HepG2 (cell line): ENCODE measurements around the gene ATP2B2. TPM values are rescaled to one million over a fixed set of nuclear protein-coding genes. Genes with fewer than 3 reads are reported as not detected.

Source experiments
- ATAC-seq: fragments of 200-7000 bp; cut with Tn5 transposase; 3 replicates; pipeline ENCODE4 v1.9.1; 2020; ENCODE audit warnings: mild to moderate bottlenecking, moderate library complexity
- BruUV-seq: library from RNA; stranded (reverse); fragments of 400-500 nt; replicated peaks from 2 replicates; lab custom pipeline; 2021; lab: Mats Ljungman, UMichigan
- CTCF ChIA-PET: fragments of 300-600 bp; formaldehyde crosslinking; extraction: SDS; loops from one replicate; lab custom pipeline; 2021; ENCODE audit warnings: low total read pairs, inconsistent platforms, low intra/inter-chr PET ratio; lab: Yijun Ruan, JAX
- POLR2A ChIA-PET: fragments of 350-600 bp; sonication (Branson Sonifier 250); formaldehyde crosslinking; loops from one replicate; lab custom pipeline; 2020; ENCODE audit warnings: antibody characterized with exemption, inconsistent platforms; lab: Yijun Ruan, JAX
- DNase-seq: peaks from one replicate; pipeline ENCODE4 v3.0.0-alpha.2; 2015; ENCODE audit warnings: low spot score
- FAIRE-seq: peaks from 3 replicates; lab custom pipeline; 2011; peaks lifted over from hg19 to GRCh38; lab: Jason Lieb, UNC
- H2AFZ ChIP-seq: one replicate; pipeline ENCODE4 v1.6.1; 2011; ENCODE audit warnings: low read length, inconsistent platforms
- H3K27ac ChIP-seq: fragments of 300-600 bp; 3 replicates; pipeline ENCODE4 v1.8.0; 2011; ENCODE audit warnings: mixed run types, mild to moderate bottlenecking, mixed read lengths, low read length, inconsistent platforms; ENCODE audit not compliant: insufficient read depth; ENCODE audit errors: extremely low read length
- H3K27me3 ChIP-seq, 2 experiments: fragments of 200-600 bp in 1 of 2; 2 replicates in 1 of 2; 3 replicates in 1 of 2; pipeline versions ENCODE4 v1.6.0 to v1.8.0; 2011; ENCODE audit warnings: low read length in 2 of 2, mild to moderate bottlenecking in 2 of 2, moderate library complexity in 2 of 2, inconsistent platforms in 1 of 2; ENCODE audit not compliant: insufficient read depth in 2 of 2, control insufficient read depth in 1 of 2
- H3K36me3 ChIP-seq, 2 experiments: fragments of 200-600 bp in 1 of 2; replicated peaks in 1 of 2; 2 replicates in 1 of 2; 3 replicates in 1 of 2; pipeline versions ENCODE4 v1.5.1 to v1.8.0; 2011; ENCODE audit warnings: low read length in 2 of 2, inconsistent platforms in 1 of 2; ENCODE audit not compliant: insufficient read depth in 2 of 2, control insufficient read depth in 1 of 2
- H3K4me1 ChIP-seq: 2 replicates; pipeline ENCODE4 v1.5.1; 2012; ENCODE audit warnings: low read length, inconsistent platforms; ENCODE audit not compliant: insufficient read depth
- H3K4me2 ChIP-seq: 2 replicates; pipeline ENCODE4 v1.6.0; 2011; ENCODE audit warnings: low read depth, low read length, inconsistent platforms
- H3K4me3 ChIP-seq, 3 experiments: fragments of 200-600 bp in 1 of 3; sonication (generic), shearing (Covaris generic) in 1 of 3; replicated peaks in 1 of 3; 2 replicates each; pipeline ENCODE4 v1.5.1; 2011 to 2016; ENCODE audit warnings: low read length in 3 of 3, inconsistent platforms in 2 of 3, low read depth in 2 of 3, mild to moderate bottlenecking in 2 of 3, control low read depth in 1 of 3, mixed read lengths in 1 of 3; ENCODE audit not compliant: insufficient read depth in 1 of 3
- H3K79me2 ChIP-seq: one replicate; pipeline ENCODE4 v1.6.1; 2011; ENCODE audit warnings: low read length, inconsistent platforms; ENCODE audit not compliant: insufficient read depth
- H3K9ac ChIP-seq: 2 replicates; pipeline ENCODE4 v1.6.0; 2011; ENCODE audit warnings: mild to moderate bottlenecking, low read depth, low read length, inconsistent platforms; ENCODE audit not compliant: insufficient read depth
- H3K9me3 ChIP-seq: 2 replicates; pipeline ENCODE4 v1.5.1; 2012; ENCODE audit warnings: mild to moderate bottlenecking, low read length
- H4K20me1 ChIP-seq: 2 replicates; pipeline ENCODE4 v1.6.0; 2011; ENCODE audit warnings: inconsistent platforms, mild to moderate bottlenecking, low read length, moderate library complexity; ENCODE audit not compliant: insufficient read depth
- CENPX ChIP-seq: sonication (generic); formaldehyde crosslinking; IDR thresholded peaks from 2 replicates; pipeline ENCODE4 v1.9.0; 2021; ENCODE audit warnings: mild to moderate bottlenecking, missing genetic modification reagents, moderate library complexity
- GATAD1 ChIP-seq: IDR thresholded peaks from 2 replicates; pipeline ENCODE4 v1.6.1; 2016; ENCODE audit warnings: missing genetic modification reagents, missing compliant biosample characterization
- MAZ ChIP-seq, 2 experiments: sonication (generic) in 1 of 2; formaldehyde crosslinking in 1 of 2; IDR thresholded peaks; 2 replicates each; pipeline versions ENCODE4 v1.5.0 to v1.6.1; 2012 to 2020; ENCODE audit warnings: low read depth in 2 of 2, mild to moderate bottlenecking in 2 of 2, borderline replicate concordance in 1 of 2, improper control_type of control experiment in 1 of 2, low read length in 1 of 2, missing genetic modification reagents in 1 of 2, moderate library complexity in 1 of 2
- MIER2 ChIP-seq: IDR thresholded peaks from 2 replicates; pipeline ENCODE4 v1.6.1; 2016; ENCODE audit warnings: missing biosample characterization, missing genetic modification reagents
- NAIF1 ChIP-seq: sonication (generic); formaldehyde crosslinking; IDR thresholded peaks from 2 replicates; pipeline ENCODE4 v1.5.0; 2020; ENCODE audit warnings: mild to moderate bottlenecking, missing genetic modification reagents, borderline replicate concordance
- SKI ChIP-seq: fragments of 450-650 bp; IDR thresholded peaks from one replicate; pipeline ENCODE4 v1.6.1; 2018; ENCODE audit warnings: mild to moderate bottlenecking; ENCODE audit not compliant: partially characterized antibody
- TOPORS ChIP-seq: sonication (generic); formaldehyde crosslinking; IDR thresholded peaks from 2 replicates; pipeline ENCODE4 v1.8.0; 2023; ENCODE audit warnings: mild to moderate bottlenecking, missing genetic modification reagents
- YY1 ChIP-seq: IDR thresholded peaks from 2 replicates; pipeline ENCODE4 v1.6.1; 2011; ENCODE audit warnings: low read length, low read depth, moderate library complexity, mild to moderate bottlenecking; ENCODE audit not compliant: insufficient read depth, insufficient replicate concordance
- ZFP41 ChIP-seq: sonication (generic); formaldehyde crosslinking; IDR thresholded peaks from 2 replicates; pipeline ENCODE4 v1.4.0; 2020; ENCODE audit warnings: mild to moderate bottlenecking, missing genetic modification reagents, borderline replicate concordance
- ZNF510 ChIP-seq: sonication (generic); formaldehyde crosslinking; IDR thresholded peaks from 2 replicates; pipeline ENCODE4 v1.4.0; 2020; ENCODE audit warnings: low read depth, mild to moderate bottlenecking, missing genetic modification reagents
- ZNF556 ChIP-seq: sonication (generic); formaldehyde crosslinking; IDR thresholded peaks from 2 replicates; pipeline ENCODE4 v1.4.0; 2020; ENCODE audit warnings: mild to moderate bottlenecking, missing genetic modification reagents, borderline replicate concordance
- ZNF674 ChIP-seq: sonication (generic); formaldehyde crosslinking; IDR thresholded peaks from 2 replicates; pipeline ENCODE4 v1.5.0; 2020; ENCODE audit warnings: low read depth, mild to moderate bottlenecking, missing genetic modification reagents
- ZNF7 ChIP-seq: IDR thresholded peaks from 2 replicates; pipeline ENCODE4 v1.6.1; 2016; ENCODE audit warnings: missing biosample characterization, missing genetic modification reagents
- WGBS: methylation state at CpG from one replicate; pipeline ENCODE4 v1.1.6; 2017; ENCODE audit warnings: low lambda C conversion rate; 5-methylcytosine and 5-hydroxymethylcytosine counted together
- in situ Hi-C: cut with HindIII; loops from 2 replicates; pipeline ENCODE4 v1.10.0; 2017; ENCODE audit warnings: low pct_unique_long_range_greater_than_20kb; ENCODE audit not compliant: extremely low pct_ligation_motif_present
- intact Hi-C: fragments of 100-400 bp; cut with micrococcal nuclease; formaldehyde crosslinking; loops from one replicate; pipeline ENCODE4 v1.10.0; 2022; ENCODE audit not compliant: unreplicated experiment
- polyA plus RNA-seq, 8 experiments: library from polyadenylated mRNA; depleted of rRNA in 3 of 8; stranded (reverse) in 7 of 8; unstranded in 1 of 8; fragments of >200 nt; fragmentation: Illumina TruSeq in 4 of 8; extraction: Trizol in 4 of 8; gene quantifications; 2 replicates each; pipeline versions ENCODE4 v1.2.1 to v1.2.3, GENCODE V29; 2011 to 2016; ENCODE audit warnings: low read depth in 4 of 8, missing spikeins in 1 of 8, mixed read lengths in 1 of 8; ENCODE audit not compliant: insufficient read depth in 1 of 8
- total RNA-seq, 5 experiments: library from RNA; depleted of rRNA; stranded (reverse); fragments of >200 nt; fragmentation: Illumina TruSeq; extraction: Trizol; gene quantifications; 2 replicates each; pipeline ENCODE4 v1.2.3, GENCODE V29; 2016; ENCODE audit warnings: low read depth in 1 of 5
- TF ChIP-seq, protein P1 (sequence below): sonication (generic); formaldehyde crosslinking; IDR thresholded peaks from 2 replicates; pipeline ENCODE4 v1.4.0; 2020; ENCODE audit warnings: missing genetic modification reagents
- TF ChIP-seq, protein P2 (sequence below): sonication (generic); formaldehyde crosslinking; IDR thresholded peaks from 2 replicates; pipeline ENCODE4 v1.5.1; 2020; ENCODE audit warnings: missing genetic modification reagents, mild to moderate bottlenecking, borderline replicate concordance

The ATP2B2 gene
- total and polyA plus RNA-seq, 2 of the 13 experiments (the other 11 are each of a cell fraction or from before 2014, with no cell fraction given): 1.5 to 2.3 TPM

DNA sequence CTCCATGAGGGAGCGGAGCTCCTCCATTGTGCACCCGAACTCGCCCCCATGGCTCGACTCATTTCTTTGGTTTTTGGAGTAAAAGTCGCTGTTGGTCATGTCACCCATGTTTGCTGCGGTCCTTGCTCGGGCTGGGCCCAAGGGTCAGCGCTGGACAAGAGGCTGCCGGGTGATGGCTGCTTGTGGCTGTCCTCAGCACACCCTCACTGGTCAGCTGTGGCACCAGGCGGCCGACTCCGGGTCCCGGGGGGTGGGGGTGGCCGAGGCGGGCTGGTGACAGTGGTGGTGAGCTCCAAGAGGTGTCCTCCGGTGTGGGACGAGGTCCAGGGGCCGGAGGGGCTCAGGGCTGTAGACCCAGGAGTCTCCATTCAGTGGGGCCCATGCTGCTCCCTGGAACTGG is 56.0 kb downstream of the ATP2B2 start:
- H3K4me1 ChIP-seq: no peaks in the 10 kb centered on the region
- in situ Hi-C loops: no loop called here
- ATAC-seq: no peak
- TF ChIP-seq, protein P1, sequence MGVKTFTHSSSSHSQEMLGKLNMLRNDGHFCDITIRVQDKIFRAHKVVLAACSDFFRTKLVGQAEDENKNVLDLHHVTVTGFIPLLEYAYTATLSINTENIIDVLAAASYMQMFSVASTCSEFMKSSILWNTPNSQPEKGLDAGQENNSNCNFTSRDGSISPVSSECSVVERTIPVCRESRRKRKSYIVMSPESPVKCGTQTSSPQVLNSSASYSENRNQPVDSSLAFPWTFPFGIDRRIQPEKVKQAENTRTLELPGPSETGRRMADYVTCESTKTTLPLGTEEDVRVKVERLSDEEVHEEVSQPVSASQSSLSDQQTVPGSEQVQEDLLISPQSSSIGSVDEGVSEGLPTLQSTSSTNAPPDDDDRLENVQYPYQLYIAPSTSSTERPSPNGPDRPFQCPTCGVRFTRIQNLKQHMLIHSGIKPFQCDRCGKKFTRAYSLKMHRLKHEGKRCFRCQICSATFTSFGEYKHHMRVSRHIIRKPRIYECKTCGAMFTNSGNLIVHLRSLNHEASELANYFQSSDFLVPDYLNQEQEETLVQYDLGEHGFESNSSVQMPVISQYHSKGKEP (CRISPR knock-in tag): no peak
- TF ChIP-seq MIER2 (CRISPR knock-in tag) (no peak), ZNF7 (CRISPR knock-in tag) (no peak), SKI (no peak), ZNF674 (no peak), CENPX (CRISPR knock-in tag) (no peak), TOPORS (CRISPR knock-in tag) (no peak), GATAD1 (no peak), NAIF1 (CRISPR knock-in tag) (no peak), YY1 (no peak), ZNF556 (CRISPR knock-in tag) (no peak), ZFP41 (no peak), ZNF510 (CRISPR knock-in tag) (no peak), MAZ (IDR thresholded peaks at IDR 0.05; ENCODE audit: borderline replicate concordance, low read depth, low read length) (no peak), MAZ (CRISPR knock-in tag; IDR thresholded peaks at IDR 0.05; ENCODE audit: low read depth) (no peak)
- TF ChIP-seq, protein P2, sequence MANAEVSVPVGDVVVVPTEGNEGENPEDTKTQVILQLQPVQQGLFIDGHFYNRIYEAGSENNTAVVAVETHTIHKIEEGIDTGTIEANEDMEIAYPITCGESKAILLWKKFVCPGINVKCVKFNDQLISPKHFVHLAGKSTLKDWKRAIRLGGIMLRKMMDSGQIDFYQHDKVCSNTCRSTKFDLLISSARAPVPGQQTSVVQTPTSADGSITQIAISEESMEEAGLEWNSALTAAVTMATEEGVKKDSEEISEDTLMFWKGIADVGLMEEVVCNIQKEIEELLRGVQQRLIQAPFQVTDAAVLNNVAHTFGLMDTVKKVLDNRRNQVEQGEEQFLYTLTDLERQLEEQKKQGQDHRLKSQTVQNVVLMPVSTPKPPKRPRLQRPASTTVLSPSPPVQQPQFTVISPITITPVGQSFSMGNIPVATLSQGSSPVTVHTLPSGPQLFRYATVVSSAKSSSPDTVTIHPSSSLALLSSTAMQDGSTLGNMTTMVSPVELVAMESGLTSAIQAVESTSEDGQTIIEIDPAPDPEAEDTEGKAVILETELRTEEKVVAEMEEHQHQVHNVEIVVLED (CRISPR knock-in tag): no peak
- H3K79me2 ChIP-seq: no peaks in the 10 kb centered on the region
- 0 out of 5 replicates have a peak, but pooled peaks cover 0 to 4% of the 10 kb centered on the region in 2 experiments for H3K27me3 ChIP-seq
- H4K20me1 ChIP-seq: no peaks in the 10 kb centered on the region; the same call in 1 of the 2 replicates
- WGBS: 61% methylated on average over 4 of the region's 18 CpGs
- no peaks in the 10 kb centered on the region for H3K9me3 ChIP-seq
- H3K27ac ChIP-seq: no peak overlapping the region
- FAIRE-seq: no peak
- no TSS peak for BruUV-seq
- H3K4me3 ChIP-seq: no peak overlapping the region
- no peak overlapping the region for H3K9ac ChIP-seq
- DNase-seq: no peak
- no peaks in the 10 kb centered on the region; a peak in 1 of 5 replicates for H3K36me3 ChIP-seq
- ChIA-PET CTCF (no interaction called here), POLR2A (no interaction called here)
- no peak overlapping the region for H3K4me2 ChIP-seq
- no peak overlapping the region for H2AFZ ChIP-seq
- intact Hi-C loops: no loop called here
